ENCODE measurements around the gene C14orf93.

C14orf93 gene

DNA sequence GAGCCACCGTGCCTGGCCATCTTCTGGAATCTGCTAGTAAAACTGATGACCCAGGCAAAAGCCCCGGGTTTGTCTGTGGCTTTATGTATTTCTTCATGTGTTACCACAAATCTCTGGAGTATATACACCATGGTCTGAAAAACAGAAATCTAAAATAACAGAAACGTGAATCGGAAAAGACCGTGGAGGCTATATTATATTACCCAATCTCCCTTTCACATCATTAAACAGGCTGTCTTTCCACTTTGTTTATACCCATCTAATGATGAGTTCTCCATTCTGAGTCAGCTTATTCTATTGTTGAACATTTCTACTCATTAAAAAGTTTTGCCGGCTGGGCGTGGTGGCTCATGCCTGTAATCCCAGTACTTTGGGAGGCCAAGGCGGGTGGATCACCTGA is 18.1 kb downstream of the C14orf93 start:
- no peak for DNase-seq

DNA sequence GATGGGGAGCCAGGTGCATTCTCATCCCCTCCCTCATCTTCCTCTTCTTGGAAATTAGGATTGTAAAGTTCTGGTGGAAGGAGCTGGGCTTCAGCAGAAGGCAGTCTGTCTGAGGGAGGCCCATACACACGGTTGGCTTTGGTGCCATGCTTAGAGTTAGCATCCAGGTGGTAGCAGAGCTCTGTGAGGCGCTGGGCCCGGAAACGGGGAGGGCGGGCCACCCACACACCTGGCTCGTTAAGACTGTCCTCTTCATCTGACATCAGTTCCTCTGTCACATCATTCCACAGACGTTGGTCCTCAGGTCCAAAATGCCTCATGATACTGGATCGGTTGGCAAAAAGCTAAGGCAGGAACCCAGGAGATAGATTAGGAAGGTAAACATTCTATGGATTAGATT is 22.7 kb downstream of the C14orf93 start:
- DNase-seq: no peak

GRCh38 chr14:22986508-22987054 is 23.4 kb downstream of the C14orf93 start:
- DNase-seq: peak; percentile 90

DNA sequence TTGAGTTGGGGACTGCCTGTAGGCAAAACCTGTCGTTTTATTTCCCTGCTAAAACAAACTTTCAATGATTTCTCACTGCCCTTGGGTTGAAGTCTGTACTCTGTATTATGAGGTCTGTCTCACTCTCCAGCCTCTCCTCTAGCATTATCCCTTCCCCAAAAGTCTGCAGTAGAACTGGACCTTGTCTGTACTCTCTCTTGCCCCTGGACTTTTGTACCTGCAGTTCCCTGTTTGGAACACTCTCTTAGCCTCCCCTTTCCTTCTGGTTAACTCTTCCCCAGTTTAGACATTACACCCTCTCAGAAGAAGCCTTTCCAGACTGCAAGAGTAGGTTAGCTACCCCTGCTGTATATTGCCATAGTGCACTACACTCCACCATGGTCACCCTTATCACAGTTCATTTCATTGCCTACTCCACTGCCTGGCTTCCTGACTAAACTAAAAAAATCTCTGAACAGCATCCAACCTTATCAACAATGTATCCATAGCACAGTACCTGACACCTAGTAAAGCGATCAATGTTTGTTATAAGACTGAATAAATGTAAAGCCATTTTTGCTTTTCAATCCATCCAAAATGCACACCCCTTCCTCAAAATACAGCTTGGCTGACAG is 23.9 kb downstream of the C14orf93 start:
- no peak for DNase-seq

GRCh38 chr14:22984959-22985658 is 24.8 kb downstream of the C14orf93 start:
- no peak for DNase-seq

GRCh38 chr14:22982477-22983245 is 27.3 kb downstream of the C14orf93 start, which contains the start of gene AJUBA:
AJUBA (minus strand) TSS chr14:22982551; CDS start chr14:22982266, 285 bp downstream.
- peak; percentile 82 for DNase-seq

DNA sequence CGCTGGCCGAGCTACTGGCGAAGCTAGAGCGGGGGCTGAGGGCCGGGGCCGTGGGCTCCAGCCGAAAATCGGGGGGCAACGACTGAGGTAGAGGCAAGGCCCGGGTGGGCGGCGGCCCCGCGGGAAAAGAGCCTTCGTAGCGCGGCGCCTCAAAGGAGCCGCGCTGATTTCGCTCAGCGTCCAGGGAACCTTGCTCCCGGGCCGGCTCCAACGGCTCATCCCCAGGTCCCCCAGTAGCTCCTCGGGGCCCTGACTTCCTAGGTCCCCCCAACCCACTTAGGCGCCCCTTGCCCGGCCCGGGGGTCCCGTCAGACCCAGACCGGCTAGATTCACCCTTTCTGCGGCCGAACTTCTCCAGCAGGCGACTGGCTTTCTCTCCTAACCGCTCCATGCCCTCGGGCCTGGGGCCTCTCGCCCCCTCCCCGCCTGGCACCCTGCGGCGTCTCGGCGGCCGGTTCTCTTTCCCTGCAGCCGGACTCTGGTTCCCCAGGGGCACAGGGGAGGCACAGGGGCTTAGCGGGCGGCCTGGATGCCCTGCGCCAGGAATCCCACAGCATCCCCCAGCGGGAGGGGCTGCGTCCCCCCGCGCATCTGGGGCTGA is 28.0 kb downstream of the C14orf93 start:
- DNase-seq: peak; percentile 2

- DNase-seq: peak; percentile 16
These were observed 28.7 kb downstream of the C14orf93 start for GRCh38 chr14:22981090-22981875.

DNA sequence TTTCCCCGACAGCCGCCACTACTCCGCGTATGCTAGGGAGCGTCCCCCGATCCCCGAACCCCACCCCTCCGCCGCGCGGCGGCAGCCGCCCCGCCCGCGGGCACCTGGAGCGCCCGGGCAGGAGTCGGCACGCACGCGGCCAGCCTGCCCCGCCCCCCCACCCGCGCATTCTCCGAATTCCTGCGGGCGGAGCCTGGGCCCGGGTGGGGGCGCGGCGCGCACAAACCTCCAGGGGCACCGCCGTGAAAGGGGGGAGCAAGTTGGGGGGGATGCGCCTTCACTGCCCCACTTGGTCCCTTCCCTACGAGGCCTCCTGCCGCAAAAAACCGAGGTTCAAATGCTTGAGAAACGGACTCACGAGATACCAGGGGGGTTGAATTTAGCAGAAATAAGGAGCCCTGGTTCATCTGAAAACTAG is 29.3 kb downstream of the C14orf93 start:
- DNase-seq: peak; percentile 41

DNA sequence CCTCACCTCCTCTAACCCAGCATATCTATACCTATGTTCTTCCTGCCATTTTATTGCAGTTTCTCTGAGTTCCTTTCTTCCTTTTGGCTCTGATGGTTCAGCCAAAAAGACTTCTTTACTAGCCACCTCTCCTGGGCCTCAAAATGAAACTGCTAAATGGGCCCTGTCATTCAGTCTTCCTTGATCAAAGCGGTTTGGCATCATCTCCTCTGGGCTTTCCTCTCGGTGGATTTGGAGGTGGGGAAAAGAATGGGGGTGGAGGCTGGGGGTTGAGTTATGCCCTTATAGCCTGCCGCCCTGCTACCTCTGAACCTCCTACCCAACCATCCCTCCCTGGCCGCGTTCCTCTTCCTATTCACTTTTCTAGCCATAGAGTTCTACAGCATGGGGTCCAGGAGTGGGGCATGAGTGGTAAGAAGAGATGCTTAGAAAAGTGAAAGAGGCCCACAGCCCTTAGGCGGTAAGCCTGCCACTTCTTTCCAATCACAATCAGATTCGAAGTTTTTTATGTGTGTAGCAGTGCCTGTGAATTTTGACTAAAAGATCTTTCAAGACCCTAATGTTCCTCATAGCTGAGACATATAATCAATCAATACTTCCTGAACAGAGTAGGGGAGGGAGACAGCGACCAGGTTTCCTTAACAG is 30.1 kb downstream of the C14orf93 start:
- DNase-seq: no peak

GRCh38 chr14:22978981-22979671 is 30.8 kb downstream of the C14orf93 start:
- DNase-seq: no peak

GRCh38 chr14:22978487-22978837 is 31.5 kb downstream of the C14orf93 start:
- DNase-seq: no peak

DNA sequence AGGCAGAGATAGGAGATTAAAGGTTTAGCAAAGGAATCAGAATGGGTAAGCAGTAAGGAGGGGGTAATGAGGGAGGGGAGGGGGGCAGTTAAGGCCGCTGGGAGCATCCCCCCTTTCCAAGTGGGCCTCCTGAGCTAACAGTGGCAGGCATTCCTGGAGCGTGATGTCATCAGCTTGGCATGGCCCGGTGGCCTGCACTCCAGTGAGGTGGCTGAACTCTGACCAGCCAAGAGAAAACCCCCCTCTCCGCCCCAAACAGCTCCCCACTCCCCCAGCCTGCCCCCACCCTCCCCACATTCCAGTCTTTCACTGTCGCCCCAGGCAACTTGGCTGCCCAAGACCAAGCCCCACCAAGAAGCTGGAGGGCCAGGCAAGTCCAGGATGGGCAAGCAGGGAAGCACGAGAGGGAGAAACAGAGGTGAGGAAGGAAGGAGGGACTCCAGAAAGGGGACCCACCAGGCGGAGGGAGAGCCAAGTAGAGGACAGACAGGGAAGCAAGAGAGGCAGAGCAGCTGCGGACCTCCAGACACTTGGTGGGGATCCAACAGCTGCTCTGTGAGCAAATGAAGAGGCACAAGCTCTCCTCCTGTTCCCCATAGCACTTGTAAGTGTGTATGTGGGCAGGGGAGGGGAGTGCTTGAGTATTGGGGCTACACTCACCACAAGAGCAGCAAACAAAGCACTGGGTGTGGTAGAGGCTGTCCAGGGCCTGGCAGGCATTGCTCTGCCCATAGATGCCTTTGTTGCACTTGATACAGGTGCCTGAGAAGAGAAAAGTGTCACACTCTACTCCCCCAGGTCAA is 32.1 kb downstream of the C14orf93 start:
- no peak for DNase-seq

GRCh38 chr14:22977434-22977683 is 32.6 kb downstream of the C14orf93 start:
- no peak for DNase-seq

- no peak for DNase-seq
These were observed 33.1 kb downstream of the C14orf93 start for GRCh38 chr14:22976620-22977433.

DNA sequence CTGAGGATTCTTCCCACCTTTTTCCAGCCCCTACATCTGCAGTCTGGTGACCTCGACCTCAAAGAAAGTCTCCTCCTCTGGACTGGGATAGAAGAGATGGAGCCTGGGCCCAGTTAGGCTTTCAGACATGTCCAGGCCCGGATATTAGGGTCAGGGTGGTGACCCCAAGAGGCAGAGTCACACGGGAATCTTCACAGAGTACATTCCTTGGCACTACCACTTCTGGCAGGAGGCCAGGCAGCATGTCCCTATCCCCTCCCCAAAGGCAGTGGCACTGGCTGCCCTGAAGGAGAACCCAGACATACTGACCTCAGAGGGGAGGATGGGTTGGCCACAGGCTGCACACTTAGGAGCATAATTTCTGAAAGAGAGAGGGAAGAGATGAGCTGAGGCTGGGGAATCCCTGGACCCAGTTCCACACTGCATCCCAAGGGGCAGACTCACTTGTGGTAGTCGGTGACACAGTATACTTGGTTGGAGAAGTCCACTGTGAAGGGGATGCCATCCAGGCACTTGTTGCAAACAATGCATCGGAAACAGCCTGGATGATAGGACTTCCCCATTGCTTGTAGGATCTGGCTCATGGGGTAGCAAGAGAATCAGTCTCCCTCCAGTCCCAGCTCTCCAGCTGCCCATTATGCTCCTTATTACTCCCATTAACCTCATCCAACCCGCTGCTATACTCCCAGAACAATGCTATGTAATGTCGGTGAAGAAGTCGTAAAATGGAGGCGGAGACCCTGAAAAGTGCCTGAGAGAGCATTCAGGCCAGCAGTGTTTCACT is 35.2 kb downstream of the C14orf93 start:
- DNase-seq: no peak

GRCh38 chr14:22973217-22974032 is 36.5 kb downstream of the C14orf93 start:
- peak; percentile 40 for DNase-seq

Data from activated naive CD4-positive, alpha-beta T cell treated with Interleukin-2 at 50 U/mL for 16 hours (primary cell).